ENCODE measurements around the gene ZPBP2. TPM values are rescaled to one million over a fixed set of nuclear protein-coding genes. Genes with fewer than 3 reads are reported as not detected.

Gene ZPBP2
- total and polyA plus RNA-seq, 9 of the 15 experiments (the other 6 are each of a cell fraction or from before 2014, with no cell fraction given) = not detected

- TF ChIP-seq ETS1 (conservative IDR thresholded peaks at IDR 0.05; ENCODE audit: control insufficient read depth, low read depth, low read length) = no peak
- TF ChIP-seq RNF2 (IDR thresholded peaks at IDR 0.05) = peak; percentile 86
- no peak for TF ChIP-seq ZBTB1 (CRISPR knock-in tag; IDR thresholded peaks at IDR 0.05; ENCODE audit: borderline replicate concordance, low read depth)
- TF ChIP-seq GTF2F1 (IDR thresholded peaks at IDR 0.05; ENCODE audit: low read depth, low read length) = no peak
- no peak for TF ChIP-seq ZNF146 (CRISPR knock-in tag; IDR thresholded peaks at IDR 0.05; ENCODE audit: unreplicated experiment)
- TF ChIP-seq HNRNPUL1 (IDR thresholded peaks at IDR 0.05; ENCODE audit: low read length) = no peak
- TF ChIP-seq NCOA1 (IDR thresholded peaks at IDR 0.05; ENCODE audit: low read depth) = no peak
- TF ChIP-seq BDP1 (IDR thresholded peaks at IDR 0.05; ENCODE audit: insufficient read depth, insufficient read length) = no peak
- peak; percentile 64; the same call in 1 of the 2 replicates for TF ChIP-seq TFAP4 (CRISPR knock-in tag; IDR thresholded peaks at IDR 0.05; ENCODE audit: borderline replicate concordance)
- TF ChIP-seq DIDO1 (tag; IDR thresholded peaks at IDR 0.05; ENCODE audit: low read depth) = no peak
- TF ChIP-seq HIVEP1 (CRISPR knock-in tag; IDR thresholded peaks at IDR 0.05) = 0 out of 2 replicates have a peak, but pooled peaks have one; percentile 72
- no peak for TF ChIP-seq FOXA3 (CRISPR knock-in tag; conservative IDR thresholded peaks at IDR 0.05 in 1 of 2, IDR thresholded peaks at IDR 0.05 in 1 of 2)
- peak; percentile 52 for TF ChIP-seq POLR2G (IDR thresholded peaks at IDR 0.05; ENCODE audit: low read depth, low read length)
- TF ChIP-seq GATAD2A (IDR thresholded peaks at IDR 0.05) = no peak
- TF ChIP-seq PHTF2 (CRISPR knock-in tag; IDR thresholded peaks at IDR 0.05) = no peak
- peak; percentile 82; the same call in 1 of the 2 replicates for TF ChIP-seq E2F1 (CRISPR knock-in tag; IDR thresholded peaks at IDR 0.05)
- TF ChIP-seq RBM17 (IDR thresholded peaks at IDR 0.05; ENCODE audit: borderline replicate concordance, low read depth, low read length) = no peak
- TF ChIP-seq SRSF7 (optimal IDR thresholded peaks at IDR 0.05; ENCODE audit: low read depth, low read length) = no peak
- TF ChIP-seq NCOA4 (IDR thresholded peaks at IDR 0.05; ENCODE audit: partially characterized antibody) = no peak
- TF ChIP-seq RBM22 (IDR thresholded peaks at IDR 0.05; ENCODE audit: low read depth, low read length, poor library complexity, severe bottlenecking) = no peak
- TF ChIP-seq ATF4 (CRISPR knock-in tag; IDR thresholded peaks at IDR 0.05) = no peak
- 0 out of 2 replicates have a peak, but pooled peaks have one; percentile 43 for TF ChIP-seq USF2 (CRISPR knock-in tag; IDR thresholded peaks at IDR 0.05)
Measured at GRCh38 chr17:39863918-39864746, 3.9 kb upstream of the ZPBP2 start, which contains the start of gene IKZF3 (continued).

All from K562 (cell line).